ENCODE results near the gene EXPH5.

Gene EXPH5

DNA sequence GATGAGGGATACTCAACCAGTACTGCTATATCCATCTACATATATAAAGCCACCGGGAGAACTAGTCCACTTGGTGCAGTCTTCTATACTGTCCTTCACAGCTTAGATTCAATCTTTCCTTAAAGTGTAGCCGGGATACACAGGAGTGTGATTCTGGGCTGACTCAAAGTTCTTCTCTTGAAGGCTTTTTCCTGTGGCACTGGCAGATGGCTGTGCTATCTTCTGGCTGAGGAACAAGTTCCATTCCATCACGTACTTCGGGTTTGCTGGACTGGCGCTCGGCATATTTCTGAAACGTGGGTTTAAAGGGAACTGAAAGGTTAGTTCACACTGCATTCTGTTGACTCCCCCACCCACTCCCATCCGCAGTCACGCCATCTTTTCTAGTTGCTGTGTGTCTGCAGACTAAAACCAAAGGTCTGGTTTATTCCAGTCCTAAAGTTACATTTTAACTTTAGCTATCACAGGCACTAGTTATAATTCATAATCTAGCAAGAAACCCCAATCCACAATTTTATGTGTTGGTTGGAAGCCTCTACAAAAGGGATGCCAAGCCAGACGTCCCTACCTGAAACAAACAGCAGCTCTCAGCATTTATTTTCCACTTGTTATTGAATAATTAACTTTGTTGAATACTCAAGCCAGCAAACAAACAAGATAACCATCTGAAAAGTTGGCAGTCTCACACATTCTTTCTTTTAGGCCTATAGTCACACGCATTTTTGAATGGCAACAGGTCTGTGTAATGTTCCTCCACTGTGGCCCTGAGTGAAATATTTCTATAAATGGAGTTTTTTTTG, 118.7 kb downstream of the EXPH5 start:
- no peak overlapping the region for H3K4me3 ChIP-seq (ENCODE audit: control insufficient read depth, low read depth, low read length)
- TF ChIP-seq, protein P1, sequence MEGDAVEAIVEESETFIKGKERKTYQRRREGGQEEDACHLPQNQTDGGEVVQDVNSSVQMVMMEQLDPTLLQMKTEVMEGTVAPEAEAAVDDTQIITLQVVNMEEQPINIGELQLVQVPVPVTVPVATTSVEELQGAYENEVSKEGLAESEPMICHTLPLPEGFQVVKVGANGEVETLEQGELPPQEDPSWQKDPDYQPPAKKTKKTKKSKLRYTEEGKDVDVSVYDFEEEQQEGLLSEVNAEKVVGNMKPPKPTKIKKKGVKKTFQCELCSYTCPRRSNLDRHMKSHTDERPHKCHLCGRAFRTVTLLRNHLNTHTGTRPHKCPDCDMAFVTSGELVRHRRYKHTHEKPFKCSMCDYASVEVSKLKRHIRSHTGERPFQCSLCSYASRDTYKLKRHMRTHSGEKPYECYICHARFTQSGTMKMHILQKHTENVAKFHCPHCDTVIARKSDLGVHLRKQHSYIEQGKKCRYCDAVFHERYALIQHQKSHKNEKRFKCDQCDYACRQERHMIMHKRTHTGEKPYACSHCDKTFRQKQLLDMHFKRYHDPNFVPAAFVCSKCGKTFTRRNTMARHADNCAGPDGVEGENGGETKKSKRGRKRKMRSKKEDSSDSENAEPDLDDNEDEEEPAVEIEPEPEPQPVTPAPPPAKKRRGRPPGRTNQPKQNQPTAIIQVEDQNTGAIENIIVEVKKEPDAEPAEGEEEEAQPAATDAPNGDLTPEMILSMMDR (IDR thresholded peaks at IDR 0.05; ENCODE audit: control insufficient read depth, insufficient read depth, low read depth, low read length, missing control alignments), result no peak
- no peak for DNase-seq (ENCODE audit: low read depth)

DNA sequence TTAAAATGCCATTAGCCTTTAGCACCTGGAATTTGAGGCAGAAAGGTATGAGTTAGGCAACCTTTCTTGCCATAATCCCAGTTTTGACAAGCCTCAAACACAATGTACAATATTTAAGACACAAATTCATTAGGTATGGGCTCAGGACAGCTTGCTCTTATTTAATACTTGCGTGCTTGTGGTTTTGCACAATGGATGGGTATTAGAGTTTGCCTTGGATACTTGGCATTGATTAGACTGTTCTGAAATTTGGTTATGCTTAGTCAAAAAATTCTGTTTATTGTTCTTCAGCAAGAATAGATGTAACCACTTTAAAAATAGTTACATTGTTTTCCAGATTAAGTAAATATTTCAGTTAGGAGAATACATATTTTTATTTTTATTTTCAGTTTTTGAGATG, 120.9 kb downstream of the EXPH5 start:
- no peak overlapping the region for H3K4me3 ChIP-seq (ENCODE audit: control insufficient read depth, low read depth, low read length)
- TF ChIP-seq, protein P1 (IDR thresholded peaks at IDR 0.05; ENCODE audit: control insufficient read depth, insufficient read depth, low read depth, low read length, missing control alignments), result no peak
- DNase-seq (ENCODE audit: low read depth), result no peak

DNA sequence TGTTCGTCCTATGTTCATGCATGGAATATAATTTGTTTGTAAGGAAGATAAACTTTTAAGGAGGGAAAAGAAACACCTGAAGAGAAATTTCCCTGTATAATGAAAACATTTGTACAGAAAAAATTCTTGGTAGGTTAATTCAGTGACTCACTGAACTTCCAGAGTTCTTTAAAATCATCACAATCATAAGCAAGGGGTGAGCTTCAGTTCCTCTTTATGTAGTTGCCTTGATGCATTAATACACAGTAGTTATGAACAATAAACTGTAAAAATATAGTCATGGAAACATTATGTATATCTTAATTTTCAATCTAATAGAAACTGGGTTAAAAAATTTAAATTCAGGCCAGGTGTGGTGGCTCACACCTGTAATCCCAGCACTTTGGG, 125.1 kb downstream of the EXPH5 start:
- TF ChIP-seq, protein P1 (IDR thresholded peaks at IDR 0.05; ENCODE audit: control insufficient read depth, insufficient read depth, low read depth, low read length, missing control alignments), result no peak
- no peak for DNase-seq (ENCODE audit: low read depth)
- no peak overlapping the region for H3K4me3 ChIP-seq (ENCODE audit: control insufficient read depth, low read depth, low read length)

DNA sequence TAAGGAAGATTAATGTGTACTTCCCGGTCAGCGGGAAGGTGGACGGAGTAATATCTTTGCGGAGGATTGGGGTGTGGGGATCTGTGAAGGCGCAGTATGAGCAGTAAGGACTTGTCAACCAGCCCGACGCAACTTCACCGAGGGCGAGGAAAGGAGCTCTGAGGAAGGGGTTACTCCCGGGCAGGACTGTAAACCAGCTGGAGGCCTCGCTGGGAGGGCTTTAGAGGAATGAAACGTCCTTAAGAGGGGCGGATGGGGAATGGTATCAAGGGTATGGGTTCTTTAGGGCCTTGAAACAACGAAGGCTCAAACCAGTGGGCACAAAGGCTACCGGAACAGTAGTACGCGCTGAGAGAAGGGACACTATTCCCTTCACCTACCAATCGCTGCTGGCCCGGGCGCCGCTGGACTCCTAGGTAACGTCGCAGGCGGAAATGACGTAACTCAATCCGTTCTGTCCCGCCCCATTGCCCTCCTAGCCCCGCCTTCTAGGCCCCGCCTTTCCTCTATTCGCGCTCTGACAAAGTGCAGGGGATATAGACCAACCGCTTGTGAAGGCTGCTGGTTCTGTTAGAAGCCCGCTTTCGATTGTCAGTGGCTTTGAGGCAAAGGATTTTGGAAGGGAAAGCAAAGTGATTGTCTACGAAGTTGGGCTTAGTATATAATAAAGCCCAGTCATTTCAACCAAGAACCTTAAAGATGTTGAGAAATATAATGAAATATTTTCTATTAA, 126.3 kb downstream of the EXPH5 start, which contains the start of gene C11orf65:
TSS of gene C11orf65 (minus strand) at position 439 of the 733 bp plus-strand sequence. CDS start 5,970 bp downstream, outside the sequence.
- DNase-seq (ENCODE audit: low read depth), result peak; percentile 86
- H3K4me3 ChIP-seq (ENCODE audit: control insufficient read depth, low read depth, low read length), result peak within 1 kb of the TSS; percentile 94

DNA sequence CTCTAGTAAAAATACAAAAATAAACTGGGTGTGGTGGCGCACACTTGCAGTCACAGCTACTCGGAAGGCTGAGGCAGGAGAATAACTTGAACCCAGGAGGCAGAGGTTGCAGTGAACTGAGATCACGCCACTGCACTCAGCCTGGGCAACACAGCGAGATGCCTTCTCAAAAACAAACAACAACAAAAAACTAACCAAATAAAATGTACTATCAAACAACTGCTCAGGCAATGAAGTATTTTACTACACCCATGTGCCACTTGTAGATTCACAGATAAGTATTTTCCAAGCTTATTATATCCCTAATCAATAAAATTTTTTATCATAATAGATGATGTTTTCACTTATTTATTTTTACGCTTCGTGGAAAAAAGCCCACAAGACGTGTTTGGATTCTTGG, 127.2 kb downstream of the EXPH5 start:
- peak overlapping the region; percentile 94 for H3K4me3 ChIP-seq (ENCODE audit: control insufficient read depth, low read depth, low read length)
- TF ChIP-seq, protein P1 (IDR thresholded peaks at IDR 0.05; ENCODE audit: control insufficient read depth, insufficient read depth, low read depth, low read length, missing control alignments), result no peak
- DNase-seq (ENCODE audit: low read depth), result no peak

More for the DNA sequence above, 126.3 kb downstream of the EXPH5 start, which contains the start of gene C11orf65:
- TF ChIP-seq, protein P1 (IDR thresholded peaks at IDR 0.05; ENCODE audit: control insufficient read depth, insufficient read depth, low read depth, low read length, missing control alignments), result no peak
